ENCODE data around the gene MRPL21.

DNA sequence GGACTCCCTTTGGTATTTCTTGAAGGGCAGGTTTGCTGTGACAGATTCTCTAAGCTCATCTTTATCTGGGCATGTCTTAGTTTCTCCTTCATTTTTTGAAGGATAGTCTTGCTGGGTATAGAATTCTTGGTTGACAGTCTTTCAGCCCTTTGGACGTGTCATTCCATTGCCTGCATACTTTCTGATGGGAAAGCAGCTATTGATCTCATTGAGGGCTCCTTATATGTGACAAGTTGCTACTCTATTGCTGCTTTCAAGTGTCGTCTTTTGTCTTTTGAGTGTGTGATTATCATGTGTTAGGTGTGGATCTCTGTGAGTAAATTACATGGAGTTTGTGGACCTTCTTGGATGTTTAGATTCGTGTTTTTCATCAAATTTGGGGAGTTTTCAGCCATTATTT is 22.0 kb upstream of the MRPL21 start:
- no peak for TF ChIP-seq CTCF (IDR thresholded peaks at IDR 0.05)
- no peak for TF ChIP-seq RFX5 (IDR thresholded peaks at IDR 0.05)
- TF ChIP-seq HDAC2 (IDR thresholded peaks at IDR 0.05) = no peak
- TF ChIP-seq, protein P1, sequence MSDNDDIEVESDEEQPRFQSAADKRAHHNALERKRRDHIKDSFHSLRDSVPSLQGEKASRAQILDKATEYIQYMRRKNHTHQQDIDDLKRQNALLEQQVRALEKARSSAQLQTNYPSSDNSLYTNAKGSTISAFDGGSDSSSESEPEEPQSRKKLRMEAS (IDR thresholded peaks at IDR 0.05) = no peak
- TF ChIP-seq HMGXB4 (CRISPR knock-in tag; IDR thresholded peaks at IDR 0.05; ENCODE audit: borderline replicate concordance) = no peak
- no peak for TF ChIP-seq JUN (IDR thresholded peaks at IDR 0.05)
- TF ChIP-seq MAZ (IDR thresholded peaks at IDR 0.05; ENCODE audit: borderline replicate concordance, low read depth, low read length) = no peak
- no peak for TF ChIP-seq ELK1 (IDR thresholded peaks at IDR 0.05; ENCODE audit: low read depth, low read length)
- TF ChIP-seq RCOR1 (IDR thresholded peaks at IDR 0.05; ENCODE audit: low read depth, low read length) = no peak
- no peak for TF ChIP-seq CBX8 (IDR thresholded peaks at IDR 0.05)

All from A549 (cell line).